ENCODE results near the gene SRRM2.

DNA sequence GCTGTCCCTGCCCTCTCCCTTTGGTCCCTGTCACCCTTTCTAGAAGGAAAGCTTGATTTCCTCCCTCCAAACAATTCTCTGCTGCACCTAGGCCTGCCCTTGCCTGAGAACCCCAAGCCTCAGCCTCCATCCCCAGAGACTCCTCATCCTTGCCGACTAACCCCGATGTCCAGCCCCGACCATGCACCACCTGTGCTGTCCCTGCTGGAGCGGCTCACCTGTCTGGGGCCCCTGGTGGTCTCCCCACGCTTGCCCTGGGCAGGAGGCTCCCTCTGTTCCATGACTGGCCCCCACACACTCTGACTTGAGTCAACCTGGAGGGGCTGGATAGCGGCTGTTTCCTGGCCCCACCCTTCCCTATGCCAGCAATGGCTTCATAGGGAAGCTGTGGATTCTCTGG, 12.0 kb upstream of the SRRM2 start:
- TF ChIP-seq, protein P1, sequence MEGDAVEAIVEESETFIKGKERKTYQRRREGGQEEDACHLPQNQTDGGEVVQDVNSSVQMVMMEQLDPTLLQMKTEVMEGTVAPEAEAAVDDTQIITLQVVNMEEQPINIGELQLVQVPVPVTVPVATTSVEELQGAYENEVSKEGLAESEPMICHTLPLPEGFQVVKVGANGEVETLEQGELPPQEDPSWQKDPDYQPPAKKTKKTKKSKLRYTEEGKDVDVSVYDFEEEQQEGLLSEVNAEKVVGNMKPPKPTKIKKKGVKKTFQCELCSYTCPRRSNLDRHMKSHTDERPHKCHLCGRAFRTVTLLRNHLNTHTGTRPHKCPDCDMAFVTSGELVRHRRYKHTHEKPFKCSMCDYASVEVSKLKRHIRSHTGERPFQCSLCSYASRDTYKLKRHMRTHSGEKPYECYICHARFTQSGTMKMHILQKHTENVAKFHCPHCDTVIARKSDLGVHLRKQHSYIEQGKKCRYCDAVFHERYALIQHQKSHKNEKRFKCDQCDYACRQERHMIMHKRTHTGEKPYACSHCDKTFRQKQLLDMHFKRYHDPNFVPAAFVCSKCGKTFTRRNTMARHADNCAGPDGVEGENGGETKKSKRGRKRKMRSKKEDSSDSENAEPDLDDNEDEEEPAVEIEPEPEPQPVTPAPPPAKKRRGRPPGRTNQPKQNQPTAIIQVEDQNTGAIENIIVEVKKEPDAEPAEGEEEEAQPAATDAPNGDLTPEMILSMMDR (conservative IDR thresholded peaks at IDR 0.05 in 1 of 2, IDR thresholded peaks at IDR 0.05 in 1 of 2; ENCODE audit: extremely low read depth in 1 of 2, insufficient read depth in 1 of 2, low read depth in 1 of 2, low read length in 2 of 2), result no peak
- TF ChIP-seq EZH2 (IDR thresholded peaks at IDR 0.05; ENCODE audit: borderline replicate concordance, low read length), result no peak

All from mammary epithelial cell (primary cell).